Left ventricle myocardium inferior (tissue), 1 donor: ENCODE data around the gene ANKRD27. TPM values are rescaled to one million over a fixed set of nuclear protein-coding genes. Genes with fewer than 3 reads are reported as not detected.
"Not testable (repeated sequence)": the region's sequence is repeated elsewhere in the genome, so short reads cannot be mapped to it uniquely, and the experiment has no call there.

Experiments used
- DNase-seq: peaks from one replicate; pipeline ENCODE4 v3.0.0-alpha.2; 2020
- H3K27ac ChIP-seq: fragments of 200-600 bp; replicated peaks from 2 replicates; pipeline ENCODE4 v1.8.0; 2021
- H3K27me3 ChIP-seq: fragments of 200-600 bp; 2 replicates; pipeline ENCODE4 v1.8.0; 2021; ENCODE audit warnings: low read depth
- H3K36me3 ChIP-seq: fragments of 200-600 bp; 2 replicates; pipeline ENCODE4 v1.8.0; 2021
- H3K4me1 ChIP-seq: fragments of 200-600 bp; 2 replicates; pipeline ENCODE4 v1.8.0; 2021
- H3K4me3 ChIP-seq: fragments of 200-600 bp; 2 replicates; pipeline ENCODE4 v1.8.0; 2021; ENCODE audit warnings: mild to moderate bottlenecking, moderate library complexity
- H3K9me3 ChIP-seq: fragments of 200-600 bp; replicated peaks from 2 replicates; pipeline ENCODE4 v1.8.0; 2021
- intact Hi-C: fragments of 100-400 bp; cut with micrococcal nuclease; formaldehyde crosslinking; loops from one replicate; pipeline ENCODE4 v1.11.0; 2022
- total RNA-seq: library from RNA; stranded (reverse); fragmentation: NEBNext Ultra II Directional; extraction: Animal tissue kit (Norgen Biotek cat#: 25700); gene quantifications from one replicate; pipeline ENCODE4 v1.2.1, GENCODE V29; 2021
- TF ChIP-seq, protein P1 (sequence below): fragments of 200-600 bp; IDR thresholded peaks from 2 replicates; pipeline ENCODE4 v1.8.0; 2021; ENCODE audit warnings: antibody characterized with exemption, mild to moderate bottlenecking, borderline replicate concordance
- donor health status: DM: no; HTN: yes; CAD: no; lungs with severe emphysema.

The ANKRD27 gene
- total RNA-seq, 1 donor from 2014 or later, result 18.0 TPM

DNA sequence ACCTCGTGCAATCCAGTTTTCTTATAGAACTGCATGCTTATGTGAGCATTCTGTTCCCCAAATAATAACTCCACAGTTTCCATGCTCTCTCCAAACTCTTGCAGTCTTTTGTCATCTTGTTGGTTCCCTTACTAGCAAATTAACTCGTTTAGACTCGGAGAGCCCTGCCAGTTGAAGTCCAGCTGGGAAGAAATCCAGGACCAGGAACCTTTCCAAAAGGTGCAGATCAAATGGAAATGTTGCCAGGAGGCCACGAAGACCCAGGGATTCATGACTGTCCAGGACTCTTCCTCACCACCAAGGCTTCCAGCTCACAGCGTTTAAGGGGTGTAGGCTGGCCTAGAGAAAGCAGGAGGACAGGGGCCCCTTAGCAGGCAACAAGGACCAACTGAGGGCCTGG is 42.5 kb upstream of the ANKRD27 start:
- Histone ChIP-seq H3K9me3 (no peaks in the 10 kb centered on the region), H3K27ac (no peak overlapping the region), H3K4me3 (no peak overlapping the region), H3K27me3 (no peaks in the 10 kb centered on the region), H3K4me1 (no peaks in the 10 kb centered on the region), H3K36me3 (peaks cover 28% of the 10 kb centered on the region)
- intact Hi-C loops, result no loop called here
- no peak for DNase-seq
- TF ChIP-seq, protein P1, sequence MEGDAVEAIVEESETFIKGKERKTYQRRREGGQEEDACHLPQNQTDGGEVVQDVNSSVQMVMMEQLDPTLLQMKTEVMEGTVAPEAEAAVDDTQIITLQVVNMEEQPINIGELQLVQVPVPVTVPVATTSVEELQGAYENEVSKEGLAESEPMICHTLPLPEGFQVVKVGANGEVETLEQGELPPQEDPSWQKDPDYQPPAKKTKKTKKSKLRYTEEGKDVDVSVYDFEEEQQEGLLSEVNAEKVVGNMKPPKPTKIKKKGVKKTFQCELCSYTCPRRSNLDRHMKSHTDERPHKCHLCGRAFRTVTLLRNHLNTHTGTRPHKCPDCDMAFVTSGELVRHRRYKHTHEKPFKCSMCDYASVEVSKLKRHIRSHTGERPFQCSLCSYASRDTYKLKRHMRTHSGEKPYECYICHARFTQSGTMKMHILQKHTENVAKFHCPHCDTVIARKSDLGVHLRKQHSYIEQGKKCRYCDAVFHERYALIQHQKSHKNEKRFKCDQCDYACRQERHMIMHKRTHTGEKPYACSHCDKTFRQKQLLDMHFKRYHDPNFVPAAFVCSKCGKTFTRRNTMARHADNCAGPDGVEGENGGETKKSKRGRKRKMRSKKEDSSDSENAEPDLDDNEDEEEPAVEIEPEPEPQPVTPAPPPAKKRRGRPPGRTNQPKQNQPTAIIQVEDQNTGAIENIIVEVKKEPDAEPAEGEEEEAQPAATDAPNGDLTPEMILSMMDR, result no peak

GRCh38 chr19:32716203-32716602 is 41.2 kb upstream of the ANKRD27 start:
- H3K4me1 ChIP-seq, H3K27me3 ChIP-seq, DNase-seq, intact Hi-C loops, H3K9me3 ChIP-seq, H3K27ac ChIP-seq, H3K4me3 ChIP-seq: not testable (repeated sequence)
- H3K36me3 ChIP-seq, result peaks cover 41% of the 10 kb centered on the region

DNA sequence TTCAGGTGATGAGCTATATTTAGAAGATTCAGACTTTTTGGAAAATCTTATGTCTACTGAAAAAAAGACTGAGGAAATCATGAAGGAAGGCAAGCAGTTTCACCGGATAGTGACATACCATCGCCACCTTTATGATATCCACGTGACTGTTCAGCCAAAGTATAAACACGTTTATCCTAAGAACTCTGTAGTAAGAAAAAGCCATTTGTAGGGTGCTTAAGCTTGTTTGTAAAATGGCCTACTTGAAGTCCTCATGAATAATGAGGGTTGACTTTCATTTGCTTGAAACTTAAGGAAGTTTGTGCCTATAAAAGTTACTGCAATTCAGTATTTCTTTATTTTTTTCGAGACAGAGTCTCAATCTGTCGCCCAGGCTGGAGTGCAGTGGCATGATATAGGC is 36.8 kb upstream of the ANKRD27 start:
- H3K27me3 ChIP-seq, result no peaks in the 10 kb centered on the region
- intact Hi-C loops, result no loop called here
- DNase-seq, result no peak
- H3K4me3 ChIP-seq, result no peak overlapping the region
- no peaks in the 10 kb centered on the region for H3K4me1 ChIP-seq
- no peak overlapping the region for H3K27ac ChIP-seq
- TF ChIP-seq, protein P1, result no peak
- H3K36me3 ChIP-seq, result peaks cover 60% of the 10 kb centered on the region
- H3K9me3 ChIP-seq, result no peaks in the 10 kb centered on the region

GRCh38 chr19:32709032-32709431 is 34.1 kb upstream of the ANKRD27 start:
- peaks cover 12% of the 10 kb centered on the region for H3K9me3 ChIP-seq
- H3K27ac ChIP-seq, result no peak overlapping the region
- intact Hi-C loops, result no loop called here
- TF ChIP-seq, protein P1, result no peak
- H3K36me3 ChIP-seq, result peaks cover 57% of the 10 kb centered on the region
- no peaks in the 10 kb centered on the region for H3K27me3 ChIP-seq
- DNase-seq, result no peak
- H3K4me1 ChIP-seq, result no peaks in the 10 kb centered on the region
- H3K4me3 ChIP-seq, result no peak overlapping the region

- no peak overlapping the region for H3K27ac ChIP-seq
These were observed 33.5 kb upstream of the ANKRD27 start for GRCh38 chr19:32708457-32708856.

DNA sequence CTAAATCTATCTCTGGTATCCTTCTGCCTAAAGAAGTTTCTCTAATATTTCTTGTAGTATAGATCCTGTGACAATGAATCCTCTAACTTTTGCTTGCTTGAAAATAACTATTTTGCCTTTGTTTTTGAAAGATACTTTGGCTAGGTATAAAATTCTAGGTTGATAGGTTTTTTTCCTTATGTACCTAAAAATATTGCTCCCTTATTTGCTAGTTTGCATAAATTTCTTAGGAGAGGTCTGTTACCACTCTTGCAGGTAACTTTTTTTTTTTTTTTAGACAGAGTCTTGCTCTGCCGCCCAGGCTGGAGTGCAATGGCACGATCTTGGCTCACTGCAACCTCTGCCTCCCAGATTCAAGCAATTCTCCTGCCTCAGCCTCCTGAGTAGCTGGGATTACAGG is 29.0 kb upstream of the ANKRD27 start:
- Histone ChIP-seq H3K36me3 (peaks cover 44% of the 10 kb centered on the region), H3K9me3 (peaks cover 40% of the 10 kb centered on the region)
- H3K4me1 ChIP-seq, DNase-seq, H3K4me3 ChIP-seq, H3K27me3 ChIP-seq, H3K27ac ChIP-seq, intact Hi-C loops: not testable (repeated sequence)

More at GRCh38 chr19:32708457-32708856, 33.5 kb upstream of the ANKRD27 start:
- H3K36me3 ChIP-seq, result peaks cover 57% of the 10 kb centered on the region
- H3K9me3 ChIP-seq, result peaks cover 17% of the 10 kb centered on the region
- no peak for DNase-seq
- TF ChIP-seq, protein P1, result no peak
- H3K27me3 ChIP-seq, result no peaks in the 10 kb centered on the region
- no peaks in the 10 kb centered on the region for H3K4me1 ChIP-seq
- intact Hi-C loops, result no loop called here
- no peak overlapping the region for H3K4me3 ChIP-seq

DNA sequence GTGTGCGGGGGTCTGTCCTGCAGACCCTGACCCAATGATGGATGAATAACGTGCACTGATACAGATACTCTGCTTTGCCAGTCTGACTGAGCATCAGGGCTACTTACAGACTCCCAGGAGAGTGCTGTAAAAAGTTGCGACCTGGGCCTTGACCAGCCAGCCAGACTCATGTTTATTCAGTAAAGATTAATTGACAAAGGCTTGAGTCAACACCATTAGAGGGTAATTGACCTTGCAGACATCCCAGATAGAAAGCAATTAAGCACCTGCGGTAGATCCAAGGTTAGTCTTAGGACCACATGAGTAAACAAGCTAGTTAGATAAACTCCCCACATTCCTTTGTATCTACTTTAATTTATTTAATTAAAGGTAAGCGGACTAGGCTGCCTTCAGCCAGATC is 27.0 kb upstream of the ANKRD27 start:
- H3K4me1 ChIP-seq, result peaks cover 8% of the 10 kb centered on the region
- H3K9me3 ChIP-seq, result peaks cover 45% of the 10 kb centered on the region
- intact Hi-C loops, result no loop called here
- no peak for DNase-seq
- H3K27me3 ChIP-seq, result no peaks in the 10 kb centered on the region
- TF ChIP-seq, protein P1, result no peak
- no peak overlapping the region for H3K27ac ChIP-seq
- H3K36me3 ChIP-seq, result peaks cover 54% of the 10 kb centered on the region
- H3K4me3 ChIP-seq, result no peak overlapping the region

GRCh38 chr19:32700129-32700528 is 25.1 kb upstream of the ANKRD27 start:
- DNase-seq, result not testable (repeated sequence)
- H3K4me1 ChIP-seq, result peaks cover 27% of the 10 kb centered on the region

DNA sequence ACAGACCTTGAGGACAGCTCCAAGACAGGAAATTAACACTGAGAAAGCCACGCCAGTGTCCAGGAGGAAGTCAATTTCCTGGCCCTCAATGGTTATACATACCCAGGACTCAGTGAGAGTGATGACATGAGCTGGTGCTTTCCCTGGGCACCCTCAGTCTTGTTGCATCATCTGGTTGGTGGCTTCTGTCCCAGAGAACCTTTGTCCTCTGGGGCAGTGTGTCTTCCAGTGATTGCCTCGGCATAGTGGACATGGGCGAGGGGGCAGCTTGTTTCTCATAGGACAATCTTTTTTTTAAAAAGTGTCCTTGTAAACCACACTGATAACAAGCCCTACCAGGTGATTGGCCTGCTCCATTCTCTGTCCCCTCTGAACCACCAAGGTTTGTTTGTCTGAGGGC is 21.8 kb upstream of the ANKRD27 start:
- Histone ChIP-seq H3K9me3 (peaks cover 17% of the 10 kb centered on the region), H3K36me3 (peaks cover 27% of the 10 kb centered on the region), H3K4me1 (peaks cover 58% of the 10 kb centered on the region)
- DNase-seq, H3K27ac ChIP-seq, H3K27me3 ChIP-seq, H3K4me3 ChIP-seq, intact Hi-C loops: not testable (repeated sequence)

More at GRCh38 chr19:32700129-32700528, 25.1 kb upstream of the ANKRD27 start:
- Histone ChIP-seq H3K9me3 (peaks cover 44% of the 10 kb centered on the region), H3K36me3 (peaks cover 53% of the 10 kb centered on the region)
- H3K27ac ChIP-seq, intact Hi-C loops, H3K27me3 ChIP-seq, H3K4me3 ChIP-seq: not testable (repeated sequence)
